GM18867 (cell line): Measurements from ENCODE around the gene ZNF407.

ENCODE experiments used
- ATAC-seq: cut with Tn5 transposase; IDR thresholded peaks from one replicate; pipeline ENCODE4 v1.9.1; 2021; ENCODE audit warnings: mild to moderate bottlenecking, moderate library complexity; ENCODE audit not compliant: unreplicated experiment

The ZNF407 gene

DNA sequence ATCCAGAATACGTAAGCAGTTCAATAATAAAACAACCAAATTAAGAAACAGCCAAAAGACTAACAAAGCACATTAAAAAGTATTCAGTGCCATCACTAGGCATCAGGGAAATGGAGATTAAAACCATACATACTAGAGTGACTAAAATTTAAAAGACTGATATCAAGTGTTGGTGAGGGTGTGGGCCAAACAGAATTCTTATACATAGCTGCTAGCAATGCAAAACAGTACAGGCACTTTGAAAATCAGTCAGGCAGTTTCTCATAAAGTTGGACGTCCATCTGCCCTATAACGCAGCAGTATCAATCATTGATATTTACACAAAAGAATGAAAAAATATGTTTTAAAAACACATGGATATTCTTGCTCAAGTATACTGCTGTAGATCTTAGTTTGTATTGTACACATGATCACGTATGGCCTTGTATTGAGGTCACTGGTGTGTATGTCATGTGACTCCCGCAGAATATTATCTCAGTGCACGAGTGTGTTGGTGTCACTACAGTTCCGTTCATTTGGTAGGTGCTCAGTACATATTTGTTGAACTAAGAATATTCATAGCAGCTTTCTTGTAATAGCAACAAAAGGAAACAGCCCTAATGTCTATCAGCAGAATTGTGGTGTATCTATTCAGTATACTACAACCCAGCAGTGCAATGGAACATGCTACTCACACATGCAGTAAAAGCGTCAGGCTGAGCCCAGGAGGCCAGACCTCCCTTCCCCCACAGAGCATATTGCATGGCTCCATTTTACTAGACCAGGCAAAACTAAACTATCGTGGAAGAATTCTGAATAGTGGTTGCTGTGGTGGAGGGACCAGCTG is 28.6 kb downstream of the ZNF407 start:
- ATAC-seq: no peak

DNA sequence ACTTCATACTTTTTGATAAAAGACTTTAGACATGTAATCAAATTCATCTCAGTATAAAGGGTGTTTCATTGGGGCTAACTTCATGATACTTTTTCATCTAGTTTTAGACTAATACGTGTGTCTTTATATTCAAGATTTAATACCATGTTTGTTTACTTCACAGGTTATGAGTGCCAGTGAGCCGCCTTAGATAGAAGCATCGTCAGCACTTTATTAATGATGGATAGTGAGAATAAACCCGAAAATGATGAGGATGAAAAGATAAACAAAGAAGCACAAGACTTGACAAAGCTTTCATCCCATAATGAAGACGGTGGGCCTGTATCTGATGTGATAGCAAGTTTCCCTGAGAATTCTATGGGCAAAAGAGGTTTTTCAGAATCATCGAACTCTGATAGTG is 33.1 kb downstream of the ZNF407 start:
- ATAC-seq: no peak

DNA sequence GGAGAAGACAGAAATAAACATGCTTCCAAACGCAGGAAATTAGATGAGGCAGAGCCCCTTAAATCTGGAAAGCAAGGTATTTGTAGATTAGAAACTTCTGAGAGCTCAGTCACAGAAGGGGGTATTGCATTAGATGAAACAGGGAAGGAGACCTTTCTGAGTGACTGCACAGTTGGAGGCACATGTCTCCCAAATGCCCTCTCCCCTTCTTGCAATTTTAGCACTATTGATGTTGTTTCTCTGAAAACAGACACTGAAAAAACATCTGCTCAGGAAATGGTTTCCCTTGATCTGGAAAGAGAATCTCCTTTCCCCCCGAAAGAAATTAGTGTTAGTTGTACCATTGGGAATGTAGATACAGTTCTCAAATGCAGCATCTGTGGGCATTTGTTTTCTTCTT is 33.5 kb downstream of the ZNF407 start:
- no peak for ATAC-seq

GRCh38 chr18:74631623-74632350 is 34.1 kb downstream of the ZNF407 start:
- ATAC-seq: no peak

DNA sequence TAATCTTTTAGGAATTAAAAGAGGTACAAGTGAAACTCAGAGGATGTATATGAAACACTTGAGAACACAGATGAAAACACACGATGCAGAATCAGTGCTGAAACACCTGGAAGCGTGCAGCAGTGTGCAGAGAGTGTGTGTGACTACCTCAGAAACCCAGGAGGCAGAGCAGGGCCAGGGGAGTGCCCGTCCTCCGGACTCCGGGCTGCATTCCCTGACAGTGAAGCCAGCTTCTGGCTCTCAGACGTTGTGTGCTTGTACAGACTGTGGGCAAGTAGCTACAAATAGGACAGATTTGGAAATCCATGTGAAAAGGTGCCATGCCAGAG is 34.6 kb downstream of the ZNF407 start:
- ATAC-seq: no peak

- ATAC-seq: no peak
Observed at GRCh38 chr18:74632856-74633255, 35.2 kb downstream of the ZNF407 start.

DNA sequence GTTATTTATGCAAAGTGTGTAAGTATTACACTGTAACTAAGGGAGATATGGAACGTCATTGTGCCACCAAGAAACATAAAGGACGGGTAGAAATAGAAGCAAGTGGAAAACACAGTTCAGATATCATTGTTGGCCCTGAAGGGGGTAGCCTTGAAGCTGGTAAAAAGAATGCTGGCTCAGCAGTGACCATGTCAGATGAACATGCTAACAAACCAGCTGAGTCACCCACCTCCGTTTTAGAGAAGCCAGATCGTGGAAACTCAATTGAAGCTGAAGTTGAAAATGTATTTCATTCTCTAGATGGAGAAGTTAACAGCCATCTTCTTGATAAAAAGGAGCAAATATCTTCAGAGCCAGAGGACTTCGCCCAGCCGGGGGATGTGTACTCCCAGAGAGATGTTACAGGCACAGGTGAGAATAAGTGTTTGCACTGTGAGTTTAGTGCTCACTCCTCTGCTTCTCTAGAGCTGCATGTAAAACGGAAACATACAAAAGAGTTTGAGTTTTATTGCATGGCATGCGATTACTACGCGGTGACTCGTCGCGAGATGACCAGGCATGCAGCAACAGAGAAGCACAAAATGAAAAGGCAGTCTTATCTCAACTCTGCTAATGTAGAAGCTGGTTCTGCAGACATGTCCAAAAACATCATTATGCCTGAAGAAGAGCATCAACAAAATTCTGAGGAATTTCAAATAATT is 36.1 kb downstream of the ZNF407 start:
- no peak for ATAC-seq

GRCh38 chr18:74635224-74635975 is 37.7 kb downstream of the ZNF407 start:
- no peak for ATAC-seq

GRCh38 chr18:74637070-74637469 is 39.4 kb downstream of the ZNF407 start:
- no peak for ATAC-seq

GRCh38 chr18:74638210-74638609 is 40.5 kb downstream of the ZNF407 start:
- ATAC-seq: no peak

DNA sequence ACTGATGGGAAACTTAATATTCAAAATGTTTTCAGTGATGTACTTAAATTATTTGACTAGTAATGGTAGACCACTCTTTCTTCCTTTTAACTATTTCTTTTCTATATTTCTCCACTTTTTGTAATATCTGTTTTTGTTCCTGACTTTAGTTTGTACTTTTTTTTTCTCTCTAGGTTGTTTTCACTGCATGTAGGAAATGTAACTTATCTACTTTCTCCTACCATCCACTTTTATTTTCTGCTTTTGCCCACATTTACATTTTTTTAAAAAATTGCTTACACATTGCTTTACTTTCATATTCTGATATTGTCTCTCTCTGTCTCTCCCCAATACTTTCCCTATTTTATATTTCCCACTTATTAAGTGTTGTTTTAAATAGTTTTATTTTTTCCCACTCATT is 47.0 kb downstream of the ZNF407 start:
- ATAC-seq: no peak

DNA sequence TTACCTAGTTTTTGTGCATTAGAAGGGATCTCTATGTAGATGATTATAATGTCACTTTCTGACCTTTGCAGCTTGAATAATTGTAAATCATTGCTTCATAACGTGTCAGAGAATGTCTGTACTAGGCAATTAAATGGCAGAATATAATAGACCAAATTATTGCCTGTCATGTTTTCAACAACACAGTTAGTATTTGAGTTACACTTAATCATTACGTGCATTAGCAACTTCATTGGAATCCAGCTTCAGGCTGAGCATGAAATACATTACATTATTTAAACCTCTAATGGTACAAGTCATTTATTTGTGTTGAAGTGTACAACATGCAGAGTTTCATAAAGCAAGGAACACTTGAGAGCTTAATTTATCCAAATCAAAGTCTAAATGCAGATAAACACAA is 48.0 kb downstream of the ZNF407 start:
- ATAC-seq: no peak

DNA sequence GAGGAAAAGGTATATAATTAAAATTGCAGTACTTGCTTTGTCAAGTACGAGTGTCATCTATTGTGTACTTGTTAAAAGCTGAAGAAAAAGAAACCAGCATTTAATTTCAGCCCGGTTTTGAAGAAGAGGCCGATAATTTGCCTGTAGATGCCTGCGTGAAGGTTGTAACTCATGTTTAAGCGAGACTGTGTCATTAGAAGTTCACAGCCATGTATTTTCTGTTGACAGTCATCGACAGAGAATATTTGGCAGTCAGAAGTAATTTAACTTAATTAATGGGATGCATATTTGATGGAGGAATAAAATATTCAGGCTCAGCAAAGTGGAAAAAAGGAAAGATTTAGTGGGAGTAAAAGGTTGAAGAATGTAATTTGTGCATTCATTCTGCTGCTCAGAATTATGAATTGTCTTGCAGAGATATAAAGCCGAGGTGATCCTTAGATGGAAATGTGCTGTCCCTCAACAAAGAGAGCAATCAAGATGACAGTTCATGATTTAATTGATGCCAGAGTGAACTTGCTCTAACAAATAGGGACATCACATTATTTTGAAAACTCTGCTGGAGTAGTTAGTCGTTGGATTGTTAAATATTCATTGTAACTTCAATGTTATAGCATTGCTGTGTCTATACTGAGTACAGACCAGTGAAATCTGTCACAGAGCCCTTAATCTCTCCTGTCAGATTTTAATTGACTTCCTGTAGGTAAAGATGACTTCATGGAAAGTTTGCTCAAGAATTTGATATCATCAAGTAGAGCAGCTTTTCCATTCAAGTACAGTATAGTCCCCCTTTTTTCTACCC is 53.9 kb downstream of the ZNF407 start:
- ATAC-seq: no peak

DNA sequence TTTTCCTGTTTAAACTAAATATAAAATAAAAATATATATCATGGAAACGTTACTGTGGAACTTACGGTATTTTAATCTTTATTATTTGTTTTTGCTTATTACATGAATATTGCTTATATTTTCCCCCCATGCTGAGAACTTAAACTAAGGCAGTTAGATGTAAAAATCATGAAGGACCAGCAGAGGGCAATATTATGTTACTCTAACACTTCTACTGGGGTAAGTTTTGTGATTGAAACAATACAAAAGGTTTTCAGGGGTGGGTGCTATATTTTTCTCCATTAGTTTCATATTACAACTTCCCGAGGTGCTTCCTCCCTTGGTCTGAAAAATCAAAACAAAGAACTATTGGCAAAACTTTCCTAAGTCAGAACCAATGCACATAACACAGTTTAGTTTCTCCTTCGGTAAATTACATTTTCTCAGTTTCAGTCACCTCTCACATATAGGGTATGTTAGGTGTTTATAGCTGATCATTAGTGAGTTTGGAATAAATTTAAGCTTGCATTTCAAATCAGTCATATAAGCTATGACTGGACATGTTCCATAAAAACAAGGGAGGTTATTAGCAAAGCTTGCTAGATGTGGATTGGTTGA is 54.8 kb downstream of the ZNF407 start:
- peak; percentile 67 for ATAC-seq

DNA sequence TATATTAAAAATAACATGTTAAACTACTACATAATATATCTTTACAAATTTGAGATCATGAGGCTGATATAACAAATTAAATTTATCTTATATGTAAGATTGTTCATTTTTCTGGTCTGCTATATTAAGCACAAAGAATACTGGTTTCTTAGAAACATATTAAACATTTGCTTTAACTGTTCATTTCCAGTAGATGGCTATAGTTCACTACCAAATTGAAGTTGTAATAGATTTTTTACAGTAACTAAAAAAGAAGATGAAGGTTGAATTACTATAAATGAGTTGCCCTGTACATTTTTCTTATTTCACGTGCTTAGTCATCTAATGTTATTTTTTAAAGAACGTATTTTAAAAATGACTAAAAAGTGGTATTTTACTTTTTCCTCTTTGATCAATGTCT is 57.0 kb downstream of the ZNF407 start:
- no peak for ATAC-seq

DNA sequence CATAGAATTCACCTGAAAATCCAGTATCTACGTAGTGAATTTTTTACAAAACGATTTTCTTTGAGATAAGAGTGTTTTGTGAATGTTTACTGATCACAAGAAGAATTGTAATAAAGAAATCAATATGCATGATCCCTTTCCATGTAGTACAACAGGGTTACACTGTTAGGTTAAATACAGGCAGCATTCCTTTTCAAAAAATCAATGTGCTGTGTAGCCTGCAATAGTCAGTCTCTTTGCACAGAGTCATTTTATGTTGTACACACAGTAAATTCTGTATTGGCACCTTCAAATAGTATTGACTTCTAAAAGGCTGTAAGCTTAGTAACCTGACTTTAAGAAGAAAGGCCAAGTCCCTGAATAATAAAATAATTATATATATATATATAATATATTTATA is 63.3 kb downstream of the ZNF407 start:
- no peak for ATAC-seq

GRCh38 chr18:74661691-74662090 is 64.0 kb downstream of the ZNF407 start:
- ATAC-seq: no peak

DNA sequence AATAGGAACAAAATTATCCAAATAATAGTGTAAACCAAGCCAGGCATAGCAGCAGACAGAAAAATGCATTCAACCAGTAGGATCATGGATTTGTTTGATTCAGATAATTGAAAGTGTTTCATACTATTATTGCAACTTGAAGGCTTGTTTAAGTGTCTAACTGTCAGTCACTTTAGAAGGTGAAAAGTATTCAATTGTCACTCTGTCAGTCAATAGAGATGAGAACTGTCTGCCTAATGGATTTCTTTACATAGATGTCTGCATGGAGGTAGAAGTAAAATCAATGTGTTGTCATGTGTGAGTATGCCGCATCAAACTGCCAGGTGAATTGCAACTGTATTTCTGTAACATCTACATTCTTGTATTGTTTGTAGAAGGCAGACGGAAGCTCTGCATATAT is 65.0 kb downstream of the ZNF407 start:
- no peak for ATAC-seq

GRCh38 chr18:74665346-74665745 is 67.7 kb downstream of the ZNF407 start:
- ATAC-seq: no peak

DNA sequence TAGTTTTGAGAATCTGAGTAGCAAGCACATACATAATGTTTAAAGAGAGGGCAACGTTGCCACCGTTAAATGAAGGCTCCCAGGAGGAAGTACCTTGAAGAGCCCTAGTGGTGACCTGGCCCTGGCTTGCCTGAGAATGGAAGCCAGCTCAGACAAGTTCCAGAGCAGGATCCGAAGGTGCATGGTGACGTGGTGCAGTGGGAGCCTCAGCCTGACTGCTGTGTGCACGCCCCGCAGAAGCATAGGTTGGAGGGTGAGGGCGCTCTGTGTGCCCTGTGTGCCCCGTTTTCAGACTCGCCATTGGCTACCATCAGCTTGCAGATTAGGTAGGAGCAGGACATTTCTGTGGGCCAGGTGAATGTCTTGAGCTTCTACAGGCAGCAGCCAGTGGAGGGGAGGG is 68.2 kb downstream of the ZNF407 start:
- ATAC-seq: no peak
